Measurements from ENCODE around the gene CWC27. TPM values are rescaled to one million over a fixed set of nuclear protein-coding genes. Genes with fewer than 3 reads are reported as not detected.
A peak's percentile ranks its signal among the peaks of the same experiment; 100 is the strongest.

Gene CWC27
- total RNA-seq, 2 donors from 2014 or later, result 10.9 to 14.0 TPM

- no peaks in the 10 kb centered on the region for H3K4me1 ChIP-seq
- DNase-seq (no peak), ATAC-seq (no peak)
- H3K27me3 ChIP-seq, result no peaks in the 10 kb centered on the region
- WGBS, 2 donors, result 93 to 94% methylated on average over 1 of the region's 1 CpG
- no peaks in the 10 kb centered on the region for H3K9me3 ChIP-seq
- H3K4me3 ChIP-seq, result no peak overlapping the region
- no peaks in the 10 kb centered on the region for H3K36me3 ChIP-seq (replicated peaks in 1 of 2; ENCODE audit: insufficient read depth in 1 of 2, low read depth in 2 of 2)
- H3K27ac ChIP-seq, result no peak overlapping the region
- TF ChIP-seq CTCF (IDR thresholded peaks at IDR 0.05) (no peak), POLR2A (IDR thresholded peaks at IDR 0.05) (no peak)
- intact Hi-C loops (cut with DNase I), result no loop called here
Observed at GRCh38 chr5:64954518-64954917, 185.8 kb downstream of the CWC27 start.

GRCh38 chr5:64958757-64959391, 190.1 kb downstream of the CWC27 start:
- TF ChIP-seq CTCF (IDR thresholded peaks at IDR 0.05) (peak in 6 of 7 experiments; percentile 26 to 35 (median 32)), POLR2A (IDR thresholded peaks at IDR 0.05) (no peak)
- H3K9me3 ChIP-seq, result no peaks in the 10 kb centered on the region
- no peaks in the 10 kb centered on the region for H3K36me3 ChIP-seq (replicated peaks in 1 of 2; ENCODE audit: insufficient read depth in 1 of 2, low read depth in 2 of 2)
- intact Hi-C loops (cut with DNase I), result no loop called here
- no peak for DNase-seq
- H3K27ac ChIP-seq, result no peak overlapping the region
- ATAC-seq, result no peak
- H3K4me3 ChIP-seq, result no peak overlapping the region
- H3K27me3 ChIP-seq, result no peaks in the 10 kb centered on the region
- H3K4me1 ChIP-seq, result no peaks in the 10 kb centered on the region

GRCh38 chr5:64963278-64963677, 194.5 kb downstream of the CWC27 start:
- WGBS, 2 donors, result 91 to 100% methylated on average over 1 of the region's 1 CpG
- intact Hi-C loops (cut with DNase I), result no loop called here

GRCh38 chr5:64968591-64969110, 199.9 kb downstream of the CWC27 start:
- TF ChIP-seq CTCF (IDR thresholded peaks at IDR 0.05) (no peak), POLR2A (IDR thresholded peaks at IDR 0.05) (no peak)
- H3K27me3 ChIP-seq, result no peaks in the 10 kb centered on the region

More at GRCh38 chr5:64963278-64963677, 194.5 kb downstream of the CWC27 start:
- no peak for DNase-seq
- no peaks in the 10 kb centered on the region for H3K36me3 ChIP-seq (replicated peaks in 1 of 2; ENCODE audit: insufficient read depth in 1 of 2, low read depth in 2 of 2)
- no peaks in the 10 kb centered on the region for H3K4me1 ChIP-seq
- H3K9me3 ChIP-seq, result no peaks in the 10 kb centered on the region
- H3K27ac ChIP-seq, result no peak overlapping the region
- ATAC-seq, result no peak
- H3K27me3 ChIP-seq, result no peaks in the 10 kb centered on the region
- TF ChIP-seq POLR2A (IDR thresholded peaks at IDR 0.05) (no peak), CTCF (IDR thresholded peaks at IDR 0.05) (no peak)
- H3K4me3 ChIP-seq, result no peak overlapping the region

GRCh38 chr5:64969578-64969977, 200.8 kb downstream of the CWC27 start:
- intact Hi-C loops (cut with DNase I), result no loop called here
- no peak for ATAC-seq
- TF ChIP-seq CTCF (IDR thresholded peaks at IDR 0.05), result no peak
- TF ChIP-seq POLR2A (IDR thresholded peaks at IDR 0.05), result no peak

More at GRCh38 chr5:64968591-64969110, 199.9 kb downstream of the CWC27 start:
- Histone ChIP-seq H3K36me3 (replicated peaks in 1 of 2; ENCODE audit: insufficient read depth in 1 of 2, low read depth in 2 of 2) (no peaks in the 10 kb centered on the region), H3K9me3 (no peaks in the 10 kb centered on the region), H3K4me3 (no peak overlapping the region), H3K27ac (no peak overlapping the region), H3K4me1 (no peaks in the 10 kb centered on the region)
- 96 to 100% methylated on average over 1 of the region's 1 CpG for WGBS, 2 donors
- ATAC-seq, result no peak
- intact Hi-C loops (cut with DNase I), result no loop called here
- no peak for DNase-seq

More at GRCh38 chr5:64969578-64969977, 200.8 kb downstream of the CWC27 start:
- H3K4me3 ChIP-seq, result no peak overlapping the region
- H3K4me1 ChIP-seq, result no peaks in the 10 kb centered on the region
- no peak for DNase-seq
- no peaks in the 10 kb centered on the region for H3K36me3 ChIP-seq (replicated peaks in 1 of 2; ENCODE audit: insufficient read depth in 1 of 2, low read depth in 2 of 2)
- no peaks in the 10 kb centered on the region for H3K9me3 ChIP-seq
- no peaks in the 10 kb centered on the region for H3K27me3 ChIP-seq
- no peak overlapping the region for H3K27ac ChIP-seq
- WGBS, 2 donors, result 73 to 80% methylated on average over 5 of the region's 5 CpGs

All from body of pancreas (tissue), 4 donors.